Measurements from ENCODE around the gene HECTD3. TPM values are rescaled to one million over a fixed set of nuclear protein-coding genes. Genes with fewer than 3 reads are reported as not detected.

Gene HECTD3
- polyA plus RNA-seq, 3 donors, result 13.9 to 53.9 (median 16.7) TPM

DNA sequence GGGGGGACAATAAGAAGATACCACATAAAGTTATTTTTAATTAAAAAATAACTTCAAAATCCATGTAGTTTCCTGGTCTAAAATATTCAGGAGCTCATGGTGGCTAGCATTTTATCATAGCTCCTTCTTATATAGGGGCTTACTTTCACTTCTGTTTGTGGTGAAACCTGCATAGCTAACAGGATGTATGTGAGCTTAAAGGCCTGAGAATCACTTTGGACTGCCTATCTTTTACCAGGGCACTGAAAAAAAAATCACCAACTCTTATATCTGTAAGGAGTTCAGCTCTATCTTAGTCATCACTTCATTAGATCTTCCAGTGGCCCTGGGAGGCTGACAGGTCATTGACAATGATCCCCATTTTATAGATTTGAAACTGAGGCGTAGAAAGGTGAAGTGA is 22.2 kb upstream of the HECTD3 start:
- no peak for DNase-seq
- no peak overlapping the region for H2AFZ ChIP-seq (ENCODE audit: insufficient read depth, low read depth, low read length, poor library complexity, severe bottlenecking)
- no peaks in the 10 kb centered on the region for H3K36me3 ChIP-seq (replicated peaks in 1 of 2; ENCODE audit: control insufficient read depth in 1 of 2, insufficient read depth in 2 of 2, low read length in 2 of 2)
- H3K27ac Mint-ChIP-seq, result no peak overlapping the region
- intact Hi-C loops (cut with micrococcal nuclease), result no loop called here
- no peaks in the 10 kb centered on the region for H3K36me3 Mint-ChIP-seq
- no peak overlapping the region for H3K4me3 ChIP-seq (replicated peaks in 1 of 3; ENCODE audit: low read depth in 2 of 3, low read length in 3 of 3)
- peaks cover 3% of the 10 kb centered on the region for H3K4me1 Mint-ChIP-seq
- no peak overlapping the region for H3K4me2 ChIP-seq (replicated peaks; ENCODE audit: extremely low read depth, low read length, poor library complexity, severe bottlenecking)
- no peaks in the 10 kb centered on the region for H3K4me1 ChIP-seq (ENCODE audit: control insufficient read depth in 1 of 2, insufficient read depth in 2 of 2, low read length in 2 of 2)
- H3K27me3 ChIP-seq (ENCODE audit: control insufficient read depth in 2 of 2, insufficient read depth in 2 of 2, low read length in 2 of 2), result no peaks in the 10 kb centered on the region
- H4K20me1 ChIP-seq (ENCODE audit: insufficient read depth, low read length), result no peaks in the 10 kb centered on the region
- no peaks in the 10 kb centered on the region for H3K9me3 Mint-ChIP-seq
- no peak overlapping the region for H3K9ac ChIP-seq (ENCODE audit: insufficient read depth, low read length, poor library complexity, severe bottlenecking)
- no peaks in the 10 kb centered on the region for H3K79me2 ChIP-seq (ENCODE audit: insufficient read depth, low read length)
- no CpG with 5 or more reads among the region's 1 CpG for WGBS (ENCODE audit: insufficient coverage)
- no peaks in the 10 kb centered on the region for H3K9me3 ChIP-seq (replicated peaks in 1 of 2; ENCODE audit: control insufficient read depth in 1 of 2, insufficient read depth in 1 of 2, low read length in 2 of 2)
- H3K27ac ChIP-seq (ENCODE audit: low read depth in 1 of 2, low read length in 2 of 2), result no peak overlapping the region
- H3K27me3 Mint-ChIP-seq (ENCODE audit: low read depth in 3 of 3), result peaks cover 0 to 2% (median 0%) of the 10 kb centered on the region in 3 donors
- TF ChIP-seq, protein P1, sequence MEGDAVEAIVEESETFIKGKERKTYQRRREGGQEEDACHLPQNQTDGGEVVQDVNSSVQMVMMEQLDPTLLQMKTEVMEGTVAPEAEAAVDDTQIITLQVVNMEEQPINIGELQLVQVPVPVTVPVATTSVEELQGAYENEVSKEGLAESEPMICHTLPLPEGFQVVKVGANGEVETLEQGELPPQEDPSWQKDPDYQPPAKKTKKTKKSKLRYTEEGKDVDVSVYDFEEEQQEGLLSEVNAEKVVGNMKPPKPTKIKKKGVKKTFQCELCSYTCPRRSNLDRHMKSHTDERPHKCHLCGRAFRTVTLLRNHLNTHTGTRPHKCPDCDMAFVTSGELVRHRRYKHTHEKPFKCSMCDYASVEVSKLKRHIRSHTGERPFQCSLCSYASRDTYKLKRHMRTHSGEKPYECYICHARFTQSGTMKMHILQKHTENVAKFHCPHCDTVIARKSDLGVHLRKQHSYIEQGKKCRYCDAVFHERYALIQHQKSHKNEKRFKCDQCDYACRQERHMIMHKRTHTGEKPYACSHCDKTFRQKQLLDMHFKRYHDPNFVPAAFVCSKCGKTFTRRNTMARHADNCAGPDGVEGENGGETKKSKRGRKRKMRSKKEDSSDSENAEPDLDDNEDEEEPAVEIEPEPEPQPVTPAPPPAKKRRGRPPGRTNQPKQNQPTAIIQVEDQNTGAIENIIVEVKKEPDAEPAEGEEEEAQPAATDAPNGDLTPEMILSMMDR (IDR thresholded peaks at IDR 0.05), result no peak
- H3K4me3 Mint-ChIP-seq, result no peak overlapping the region

DNA sequence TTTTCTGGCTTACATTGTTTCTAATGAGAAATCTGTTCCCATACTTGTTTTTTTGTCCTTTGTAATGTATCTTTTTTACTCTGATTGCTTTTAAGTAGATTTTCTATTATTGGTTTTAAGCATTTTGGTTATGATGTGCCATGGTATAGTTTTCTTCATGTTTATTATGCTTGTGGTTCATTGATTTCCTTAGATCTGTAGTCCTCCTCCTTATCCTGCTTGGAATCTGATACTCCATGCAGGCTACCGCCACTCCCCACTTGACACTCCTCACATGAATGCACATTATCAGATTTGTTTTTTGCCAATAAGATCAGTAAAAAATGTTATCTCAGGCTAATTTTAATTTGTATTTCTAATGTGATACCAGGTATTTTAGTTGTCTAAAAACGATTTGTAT is 21.7 kb upstream of the HECTD3 start:
- Histone ChIP-seq H4K20me1 (ENCODE audit: insufficient read depth, low read length) (no peaks in the 10 kb centered on the region), H3K9ac (ENCODE audit: insufficient read depth, low read length, poor library complexity, severe bottlenecking) (no peak overlapping the region), H3K4me3 (replicated peaks in 1 of 3; ENCODE audit: low read depth in 2 of 3, low read length in 3 of 3) (no peak overlapping the region), H2AFZ (ENCODE audit: insufficient read depth, low read depth, low read length, poor library complexity, severe bottlenecking) (no peak overlapping the region), H3K36me3 (replicated peaks in 1 of 2; ENCODE audit: control insufficient read depth in 1 of 2, insufficient read depth in 2 of 2, low read length in 2 of 2) (no peaks in the 10 kb centered on the region), H3K79me2 (ENCODE audit: insufficient read depth, low read length) (no peaks in the 10 kb centered on the region), H3K27me3 (ENCODE audit: control insufficient read depth in 2 of 2, insufficient read depth in 2 of 2, low read length in 2 of 2) (no peaks in the 10 kb centered on the region), H3K4me2 (replicated peaks; ENCODE audit: extremely low read depth, low read length, poor library complexity, severe bottlenecking) (no peak overlapping the region), H3K9me3 (replicated peaks in 1 of 2; ENCODE audit: control insufficient read depth in 1 of 2, insufficient read depth in 1 of 2, low read length in 2 of 2) (no peaks in the 10 kb centered on the region), H3K4me1 (ENCODE audit: control insufficient read depth in 1 of 2, insufficient read depth in 2 of 2, low read length in 2 of 2) (no peaks in the 10 kb centered on the region), H3K27ac (ENCODE audit: low read depth in 1 of 2, low read length in 2 of 2) (no peak overlapping the region)
- DNase-seq, result no peak
- Mint-ChIP-seq H3K4me3 (no peak overlapping the region), H3K4me1 (no peaks in the 10 kb centered on the region), H3K27ac (no peak overlapping the region), H3K27me3 (ENCODE audit: low read depth in 3 of 3) (peaks cover 0 to 2% (median 0%) of the 10 kb centered on the region in 3 donors), H3K9me3 (no peaks in the 10 kb centered on the region), H3K36me3 (no peaks in the 10 kb centered on the region)
- WGBS (ENCODE audit: insufficient coverage), result no CpG with 5 or more reads among the region's 2 CpGs
- intact Hi-C loops (cut with micrococcal nuclease), result no loop called here
- TF ChIP-seq, protein P1 (IDR thresholded peaks at IDR 0.05), result no peak

Measured in CD14-positive monocyte (primary cell).